ENCODE results near the gene DGCR6. TPM values are rescaled to one million over a fixed set of nuclear protein-coding genes. Genes with fewer than 3 reads are reported as not detected.

Gene DGCR6
- total and polyA plus RNA-seq, 2 experiments from 2014 or later: 7.9 to 8.9 TPM

Other genes starting within 250 kb of the DGCR6 start
- 27.2 and 27.9 TPM in 2 replicates for gene PRODH, start 30.0 kb downstream of the DGCR6 start, total RNA-seq
- 26.4 and 27.9 TPM in 2 replicates for gene PRODH, start 30.0 kb downstream of the DGCR6 start, polyA plus RNA-seq
- gene DGCR2, start 216.1 kb downstream of the DGCR6 start, total RNA-seq: 45.2 and 61.5 TPM in 2 replicates
- gene DGCR2, start 216.1 kb downstream of the DGCR6 start, polyA plus RNA-seq: 62.4 and 67.2 TPM in 2 replicates
- gene TSSK2, start 225.0 kb downstream of the DGCR6 start, total RNA-seq: not detected in 2 replicates
- gene TSSK2, start 225.0 kb downstream of the DGCR6 start, polyA plus RNA-seq: not detected in 2 replicates
- 7.6 and 9.0 TPM in 2 replicates for gene ESS2, start 238.3 kb downstream of the DGCR6 start, total RNA-seq
- 11.4 and 11.7 TPM in 2 replicates for gene ESS2, start 238.3 kb downstream of the DGCR6 start, polyA plus RNA-seq
- not detected in 2 replicates for gene GSC2, start 244.0 kb downstream of the DGCR6 start, total RNA-seq
- gene GSC2, start 244.0 kb downstream of the DGCR6 start, polyA plus RNA-seq: not detected in 2 replicates

All from hepatocyte (in vitro differentiated cells).